HG02943 (cell line): ENCODE results near the gene CACNA1H.

Source experiments
- ATAC-seq: cut with Tn5 transposase; IDR thresholded peaks from one replicate; pipeline ENCODE4 v1.9.1; 2021; ENCODE audit warnings: mild to moderate bottlenecking, low read depth, moderate library complexity; ENCODE audit not compliant: unreplicated experiment

CACNA1H gene

GRCh38 chr16:1206326-1206725 lies 53.4 kb downstream of the CACNA1H start:
- ATAC-seq, result no peak

- no peak for ATAC-seq
These were observed 53.9 kb downstream of the CACNA1H start for GRCh38 chr16:1206786-1207185.

- ATAC-seq, result no peak
These were observed 55.4 kb downstream of the CACNA1H start for GRCh38 chr16:1208239-1208830.

GRCh38 chr16:1209081-1209480 lies 56.2 kb downstream of the CACNA1H start:
- no peak for ATAC-seq

- ATAC-seq, result no peak
These were observed 57.6 kb downstream of the CACNA1H start for GRCh38 chr16:1210461-1210860.

- no peak for ATAC-seq
These were observed 58.8 kb downstream of the CACNA1H start for GRCh38 chr16:1211451-1212268.

GRCh38 chr16:1212616-1213194 lies 59.8 kb downstream of the CACNA1H start:
- ATAC-seq, result no peak

- ATAC-seq, result no peak
These were observed 60.3 kb downstream of the CACNA1H start for GRCh38 chr16:1213231-1213630.

- no peak for ATAC-seq
These were observed 61.0 kb downstream of the CACNA1H start for GRCh38 chr16:1213796-1214372.

GRCh38 chr16:1214719-1215118 lies 61.8 kb downstream of the CACNA1H start:
- no peak for ATAC-seq

- ATAC-seq, result no peak
These were observed 62.8 kb downstream of the CACNA1H start for GRCh38 chr16:1215574-1216295.

GRCh38 chr16:1216296-1216619 lies 63.4 kb downstream of the CACNA1H start:
- no peak for ATAC-seq

GRCh38 chr16:1216681-1217400 lies 63.9 kb downstream of the CACNA1H start:
- ATAC-seq, result no peak

GRCh38 chr16:1217526-1217925 lies 64.6 kb downstream of the CACNA1H start:
- ATAC-seq, result no peak

GRCh38 chr16:1218061-1218929 lies 65.4 kb downstream of the CACNA1H start:
- ATAC-seq, result no peak

GRCh38 chr16:1218930-1219611 lies 66.2 kb downstream of the CACNA1H start:
- ATAC-seq, result no peak

GRCh38 chr16:1220098-1220728 lies 67.3 kb downstream of the CACNA1H start:
- ATAC-seq, result no peak
